K562 (cell line): ENCODE measurements around the gene MATK. TPM values are rescaled to one million over a fixed set of nuclear protein-coding genes. Genes with fewer than 3 reads are reported as not detected.

Source experiments
- ATAC-seq: fragments of 200-7000 bp; cut with Tn5 transposase; 3 replicates; pipeline ENCODE4 v1.9.1; 2020; ENCODE audit warnings: moderate library complexity
- BruUV-seq: library from RNA; stranded (reverse); fragments of 400-500 nt; replicated peaks from 2 replicates; lab custom pipeline; 2021; lab: Mats Ljungman, UMichigan
- CTCF ChIA-PET: fragments of 300-600 bp; formaldehyde crosslinking; extraction: SDS; loops from one replicate; lab custom pipeline; 2021; ENCODE audit warnings: low intra/inter-chr PET ratio; lab: Yijun Ruan, JAX
- POLR2A ChIA-PET: fragments of 300-600, 350-650 bp; sonication (Branson Sonifier 250); formaldehyde crosslinking; extraction: SDS; loops from one replicate; lab custom pipeline; 2021; ENCODE audit warnings: antibody characterized with exemption, inconsistent platforms; lab: Yijun Ruan, JAX
- DNase-seq, 4 experiments: peaks; one replicate each; pipeline versions ENCODE4 v3.0.0 to v3.0.0-alpha.2; 2011 to 2018; ENCODE audit warnings: low spot score in 3 of 4, mixed read lengths in 3 of 4; ENCODE audit errors: extremely low read depth in 1 of 4
- FAIRE-seq: peaks from 2 replicates; lab custom pipeline; 2011; peaks lifted over from hg19 to GRCh38; lab: Jason Lieb, UNC
- H2AFZ ChIP-seq: 2 replicates; pipeline ENCODE4 v1.6.0; 2011; ENCODE audit warnings: low read depth, low read length, control low read depth, inconsistent platforms
- H3K27ac ChIP-seq: fragments of 200-600 bp; 3 replicates; pipeline ENCODE4 v1.8.0; 2011; ENCODE audit warnings: low read depth, mild to moderate bottlenecking, control low read depth, inconsistent platforms, low read length, moderate library complexity, mixed read lengths; ENCODE audit errors: extremely low read depth
- H3K27me3 ChIP-seq, 2 experiments: fragments of 300-600 bp in 1 of 2; 2 replicates in 1 of 2; 3 replicates in 1 of 2; pipeline versions ENCODE4 v1.6.0 to v1.8.0; 2011; ENCODE audit warnings: inconsistent platforms in 2 of 2, low read length in 2 of 2, mild to moderate bottlenecking in 1 of 2, mixed read lengths in 1 of 2, moderate library complexity in 1 of 2; ENCODE audit not compliant: control insufficient read depth in 2 of 2, insufficient read depth in 2 of 2
- H3K36me3 ChIP-seq: fragments of 300-600 bp; 3 replicates; pipeline ENCODE4 v1.8.0; 2011; ENCODE audit warnings: mild to moderate bottlenecking, low read length, inconsistent platforms; ENCODE audit not compliant: control insufficient read depth, insufficient read depth
- H3K4me1 ChIP-seq, 2 experiments: fragments of 200-600 bp in 1 of 2; replicated peaks in 1 of 2; 2 replicates in 1 of 2; 3 replicates in 1 of 2; pipeline versions ENCODE4 v1.5.1 to v1.8.0; 2011; ENCODE audit warnings: inconsistent platforms in 2 of 2, low read length in 2 of 2, mild to moderate bottlenecking in 1 of 2, mixed read lengths in 1 of 2, moderate library complexity in 1 of 2; ENCODE audit not compliant: control insufficient read depth in 2 of 2, insufficient read depth in 2 of 2
- H3K4me2 ChIP-seq: 2 replicates; pipeline ENCODE4 v1.6.1; 2011; ENCODE audit warnings: low read length, control low read depth, inconsistent platforms, mixed read lengths; ENCODE audit not compliant: insufficient read depth
- H3K4me3 ChIP-seq: fragments of 200-600 bp; sonication (generic), shearing (Covaris generic); 2 replicates; pipeline ENCODE4 v1.5.1; 2016; ENCODE audit warnings: control low read depth, inconsistent platforms
- H3K79me2 ChIP-seq: fragments of 200-600 bp; 3 replicates; pipeline ENCODE4 v1.8.0; 2011; ENCODE audit warnings: low read length, inconsistent platforms; ENCODE audit not compliant: control insufficient read depth, insufficient read depth
- H3K9ac ChIP-seq, 2 experiments: 2 replicates each; pipeline versions ENCODE4 v1.6.0 to v1.6.1; 2011; ENCODE audit warnings: low read depth in 2 of 2, low read length in 2 of 2, control low read depth in 1 of 2, inconsistent platforms in 1 of 2, mild to moderate bottlenecking in 1 of 2, mixed read lengths in 1 of 2; ENCODE audit not compliant: insufficient read depth in 1 of 2
- H3K9me1 ChIP-seq: one replicate; pipeline ENCODE4 v1.6.0; 2011; ENCODE audit warnings: inconsistent platforms, mild to moderate bottlenecking, low read length, moderate library complexity; ENCODE audit not compliant: control insufficient read depth, insufficient read depth
- H3K9me3 ChIP-seq: replicated peaks from 2 replicates; pipeline ENCODE4 v1.5.1; 2011; ENCODE audit warnings: low read depth, low read length, inconsistent platforms; ENCODE audit not compliant: control insufficient read depth, insufficient read depth
- H4K20me1 ChIP-seq: replicated peaks from 2 replicates; pipeline ENCODE4 v1.6.1; 2011; ENCODE audit warnings: low read length, inconsistent platforms, mixed read lengths; ENCODE audit not compliant: control insufficient read depth, insufficient read depth
- CGGBP1 ChIP-seq: fragments of 250-450 bp; sonication (Bioruptor Pico); IDR thresholded peaks from 2 replicates; pipeline ENCODE4 v1.9.0; 2021; ENCODE audit warnings: mild to moderate bottlenecking
- COPS2 ChIP-seq: fragments of 450-650 bp; conservative IDR thresholded peaks from 2 replicates; pipeline ENCODE4 v1.6.1; 2016; ENCODE audit warnings: mild to moderate bottlenecking, moderate library complexity
- CTBP1 ChIP-seq: fragments of 450-650 bp; IDR thresholded peaks from 2 replicates; pipeline ENCODE4 v1.6.1; 2016; ENCODE audit warnings: borderline replicate concordance
- ESRRB ChIP-seq: fragments of 250-450 bp; sonication (Bioruptor Pico); IDR thresholded peaks from 2 replicates; pipeline ENCODE4 v1.5.0; 2020; ENCODE audit warnings: mild to moderate bottlenecking, moderate library complexity, borderline replicate concordance
- KAT8 ChIP-seq: fragments of 450-650 bp; IDR thresholded peaks from 2 replicates; pipeline ENCODE4 v1.6.1; 2016; ENCODE audit warnings: low read depth, mild to moderate bottlenecking
- RBFOX2 ChIP-seq: fragments of 200-400 bp; formaldehyde crosslinking; IDR thresholded peaks from 2 replicates; pipeline ENCODE4 v1.6.1; 2017; ENCODE audit warnings: low read depth, mild to moderate bottlenecking, low read length, moderate library complexity
- SMAD4 ChIP-seq: fragments of 250-450 bp; sonication (Bioruptor Pico); conservative IDR thresholded peaks from 2 replicates; pipeline ENCODE4 v1.8.0; 2021; ENCODE audit warnings: inconsistent platforms, mild to moderate bottlenecking, moderate library complexity
- ZFP36 ChIP-seq: fragments of 150-350 bp; IDR thresholded peaks from 2 replicates; pipeline ENCODE4 v1.6.1; 2018; ENCODE audit warnings: low read length, low read depth; ENCODE audit not compliant: partially characterized antibody
- ZNF23 ChIP-seq: fragments of 250-450 bp; sonication (Bioruptor Pico); IDR thresholded peaks from 2 replicates; pipeline ENCODE4 v1.4.0; 2020; ENCODE audit warnings: mild to moderate bottlenecking
- ZNF778 ChIP-seq: fragments of 450-650 bp; formaldehyde crosslinking; IDR thresholded peaks from 2 replicates; pipeline ENCODE4 v1.4.0; 2020; ENCODE audit warnings: mild to moderate bottlenecking, moderate library complexity
- ZZZ3 ChIP-seq: fragments of 450-650 bp; IDR thresholded peaks from 2 replicates; pipeline ENCODE4 v1.6.1; 2016; ENCODE audit warnings: antibody characterized with exemption, mild to moderate bottlenecking, moderate library complexity
- WGBS: fragments of 100-300 bp; shearing (Covaris generic); methylation state at CpG from one replicate; pipeline ENCODE4 v1.1.6; 2016; ENCODE audit warnings: low coverage, mixed read lengths; ENCODE audit not compliant: insufficient coverage; ENCODE audit errors: missing lambda C conversion rate; 5-methylcytosine and 5-hydroxymethylcytosine counted together
- in situ Hi-C: fragments of 300-500 bp; cut with MboI; formaldehyde crosslinking; loops from 4 replicates; pipeline ENCODE4 v1.15.0; 2018; ENCODE audit warnings: inconsistent platforms, mixed read lengths
- intact Hi-C: fragments of 100-400 bp; cut with micrococcal nuclease; formaldehyde crosslinking; loops from 2 replicates; pipeline ENCODE4 v1.14.2; 2022
- polyA plus RNA-seq, 8 experiments: library from polyadenylated mRNA; depleted of rRNA in 4 of 8; stranded (reverse) in 5 of 8; unstranded in 3 of 8; fragments of >200 nt; fragmentation: Nextera tagmentation in 2 of 8; fragmentation: Illumina TruSeq in 1 of 8; extraction: Ambion mirVana in 2 of 8; extraction: Trizol in 1 of 8; gene quantifications; 2 replicates each; pipeline versions ENCODE4 v1.2.1 to v1.2.3, GENCODE V29; 2011 to 2014; ENCODE audit warnings: inconsistent platforms in 1 of 8, missing spikeins in 1 of 8
- total RNA-seq, 7 experiments: library from RNA; depleted of rRNA in 6 of 7; stranded (reverse); fragments of >200 nt in 6 of 7; fragmentation: Illumina TruSeq in 2 of 7; extraction: Trizol in 2 of 7; gene quantifications; 2 replicates each; pipeline versions ENCODE4 v1.2.1 to v1.2.3, GENCODE V29; 2011 to 2021; ENCODE audit warnings: low replicate concordance in 1 of 7

The MATK gene
- total and polyA plus RNA-seq, 9 of the 15 experiments (the other 6 are each of a cell fraction or from before 2014, with no cell fraction given), result 0.08 to 41.5 (median 21.4) TPM

- Histone ChIP-seq H3K4me2 (no peak overlapping the region), H3K27me3 (no peaks in the 10 kb centered on the region), H3K9ac (no peak overlapping the region), H3K4me3 (no peak overlapping the region), H3K27ac (no peak overlapping the region), H3K4me1 (peaks cover 0 to 23% of the 10 kb centered on the region in 2 experiments; a peak in 2 of 5 replicates), H3K9me1 (no peaks in the 10 kb centered on the region), H4K20me1 (no peaks in the 10 kb centered on the region), H3K9me3 (no peaks in the 10 kb centered on the region), H2AFZ (no peak overlapping the region), H3K36me3 (peaks cover 14% of the 10 kb centered on the region; the same call in 1 of the 3 replicates), H3K79me2 (no peaks in the 10 kb centered on the region)
- BruUV-seq, result no TSS peak
- WGBS, result 87% methylated on average over 2 of the region's 2 CpGs
- no peak for FAIRE-seq
- DNase-seq, result no peak
- in situ Hi-C loops (no loop called here), intact Hi-C loops (no loop called here)
- POLR2A ChIA-PET, result interaction anchor here (1.3 to 1.6 kb wide), 2 partner anchors 9 to 12 kb away, joined by 3 to 10 read pairs; partner anchors contain the start of gene MRPL54
- TF ChIP-seq KAT8 (no peak), CTBP1 (no peak), RBFOX2 (no peak), COPS2 (no peak), ZFP36 (no peak), ZNF778 (CRISPR knock-in tag) (no peak), CGGBP1 (no peak), SMAD4 (CRISPR knock-in tag) (no peak), ESRRB (CRISPR knock-in tag) (no peak), ZNF23 (CRISPR knock-in tag) (no peak), ZZZ3 (no peak)
- CTCF ChIA-PET, result no interaction called here
- no peak for ATAC-seq
Measured at GRCh38 chr19:3750211-3750610, 36.0 kb downstream of the MATK start.
